Measurements from ENCODE around the gene WDR20.
"Not testable (repeated sequence)": the region's sequence is repeated elsewhere in the genome, so short reads cannot be mapped to it uniquely, and the experiment has no call there.

The WDR20 gene

GRCh38 chr14:102139286-102140026 is at the start of gene WDR20:
WDR20 (plus strand) TSS chr14:102139897; CDS start chr14:102139924, 27 bp downstream.
- peak; percentile 100 for DNase-seq

GRCh38 chr14:102090713-102091112 is 49.0 kb upstream of the WDR20 start:
- no peak for DNase-seq

GRCh38 chr14:102092806-102093205 is 46.9 kb upstream of the WDR20 start:
- no peak for DNase-seq

- no peak for DNase-seq
These were observed 45.6 kb upstream of the WDR20 start for GRCh38 chr14:102094101-102094500.

- peak; percentile 53 for DNase-seq
These were observed 44.3 kb upstream of the WDR20 start for GRCh38 chr14:102095231-102095870.

- no peak for DNase-seq
These were observed 43.7 kb upstream of the WDR20 start for GRCh38 chr14:102095871-102096568.

- DNase-seq: peak; percentile 64
These were observed 43.0 kb upstream of the WDR20 start for GRCh38 chr14:102096569-102097188.

- DNase-seq: no peak
These were observed 42.1 kb upstream of the WDR20 start for GRCh38 chr14:102097441-102098135.

GRCh38 chr14:102103062-102103695 is 36.5 kb upstream of the WDR20 start:
- DNase-seq: no peak

- DNase-seq: no peak
These were observed 34.3 kb upstream of the WDR20 start for GRCh38 chr14:102105369-102105768.

GRCh38 chr14:102109332-102109731 is 30.4 kb upstream of the WDR20 start:
- not testable (repeated sequence) for DNase-seq

- no peak for DNase-seq
These were observed 28.6 kb upstream of the WDR20 start for GRCh38 chr14:102111101-102111500.

GRCh38 chr14:102116361-102117180 is 23.1 kb upstream of the WDR20 start:
- no peak for DNase-seq

GRCh38 chr14:102117852-102118251 is 21.8 kb upstream of the WDR20 start:
- DNase-seq: no peak

- DNase-seq: no peak
These were observed 18.8 kb upstream of the WDR20 start for GRCh38 chr14:102120888-102121287.

GRCh38 chr14:102121567-102121966 is 18.1 kb upstream of the WDR20 start:
- DNase-seq: no peak

GRCh38 chr14:102124419-102124818 is 15.3 kb upstream of the WDR20 start:
- no peak for DNase-seq

- no peak for DNase-seq
These were observed 14.2 kb upstream of the WDR20 start for GRCh38 chr14:102125546-102125945.

- no peak for DNase-seq
These were observed 12.8 kb upstream of the WDR20 start for GRCh38 chr14:102126807-102127455.

GRCh38 chr14:102131741-102132140 is 8.0 kb upstream of the WDR20 start:
- no peak for DNase-seq

GRCh38 chr14:102134021-102134420 is 5.7 kb upstream of the WDR20 start:
- DNase-seq: not testable (repeated sequence)
